Kidney glomerular epithelial cell (primary cell): Measurements from ENCODE around the gene METTL17.

Experiments used
- DNase-seq: peaks from one replicate; lab custom pipeline; 2025; lab: John Stamatoyannopoulos, UW

The METTL17 gene

DNA sequence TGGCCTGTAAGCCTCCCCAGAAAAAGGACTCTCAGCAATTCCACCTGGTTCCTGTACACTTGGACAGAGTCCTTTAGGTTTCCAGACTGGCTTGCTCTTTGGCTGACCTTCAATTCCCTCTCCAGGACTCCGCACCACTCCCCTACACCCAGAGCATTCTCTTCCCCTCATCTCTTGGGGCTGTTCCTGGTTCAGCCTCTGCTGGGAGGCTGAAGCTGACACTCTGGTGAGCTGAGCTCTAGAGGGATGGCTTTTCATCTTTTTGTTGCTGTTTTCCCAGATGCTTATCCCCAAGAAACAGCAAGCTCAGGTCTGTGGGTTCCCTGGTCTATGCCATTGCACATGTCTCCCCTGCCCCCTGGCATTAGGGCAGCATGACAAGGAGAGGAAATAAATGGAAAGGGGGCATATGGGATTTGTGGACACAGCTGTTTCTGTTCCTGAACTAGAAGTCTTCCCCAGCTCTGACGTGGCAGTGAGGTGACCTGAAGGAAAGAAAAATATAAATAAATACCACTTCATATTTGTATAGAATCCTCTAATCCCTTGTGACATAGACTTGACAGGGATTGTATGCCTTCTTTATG lies 53.7 kb downstream of the METTL17 start:
- DNase-seq = no peak

GRCh38 chr14:21043974-21044618 lies 54.3 kb downstream of the METTL17 start:
- DNase-seq = no peak
